Esophagus squamous epithelium (tissue), 5 donors: Measurements from ENCODE around the gene CNN1. TPM values are rescaled to one million over a fixed set of nuclear protein-coding genes. Genes with fewer than 3 reads are reported as not detected.
A peak's percentile ranks its signal among the peaks of the same experiment; 100 is the strongest.

Experiments
- DNase-seq: peaks from one replicate; lab custom pipeline; 2025; lab: John Stamatoyannopoulos, UW
- H3K27ac ChIP-seq, 4 donors: fragments of 200-600 bp; sonication (generic); one replicate each; pipeline ENCODE4 v1.5.1; 2016 to 2019; ENCODE audit warnings: mild to moderate bottlenecking in 1 of 4
- H3K27me3 ChIP-seq, 4 donors: fragments of 200-600 bp; sonication (generic); 1 replicate in 3 of 4; 2 replicates in 1 of 4; pipeline versions ENCODE4 v1.5.1 to v1.6.0; 2017 to 2021; ENCODE audit warnings: antibody characterized with exemption in 1 of 4
- H3K36me3 ChIP-seq, 3 donors: fragments of 200-600 bp; sonication (generic); one replicate each; pipeline ENCODE4 v1.5.1; 2016 to 2019
- H3K4me1 ChIP-seq, 3 donors: fragments of 200-600 bp; sonication (generic); one replicate each; pipeline ENCODE4 v1.5.1; 2017 to 2019
- H3K4me3 ChIP-seq, 4 donors: fragments of 200-600 bp; sonication (generic); 1 replicate in 3 of 4; 2 replicates in 1 of 4; pipeline ENCODE4 v1.5.1; 2016 to 2019; ENCODE audit warnings: mild to moderate bottlenecking in 2 of 4, moderate library complexity in 1 of 4
- H3K9me3 ChIP-seq, 3 donors: fragments of 200-600 bp; sonication (generic); one replicate each; pipeline ENCODE4 v1.5.1; 2016 to 2019
- POLR2A ChIP-seq, 4 donors: fragments of 450-650 bp; IDR thresholded peaks; one replicate each; pipeline ENCODE4 v1.6.1; 2017; ENCODE audit warnings: antibody characterized with exemption in 4 of 4, mild to moderate bottlenecking in 4 of 4, moderate library complexity in 3 of 4
- WGBS, 2 donors: methylation state at CpG; one replicate each; pipeline ENCODE4 v1.1.5; 2018; 5-methylcytosine and 5-hydroxymethylcytosine counted together
- intact Hi-C: fragments of 100-400 bp; cut with DNase I; formaldehyde crosslinking; loops from one replicate; pipeline ENCODE4 v1.15.0; 2022
- total RNA-seq, 4 donors: library from RNA; depleted of rRNA; stranded (reverse); fragments of >200 nt; gene quantifications; one replicate each; pipeline ENCODE4 v1.1.0, GENCODE V29; 2016
- TF ChIP-seq, protein P1 (sequence below), 6 experiments: fragments of 450-650 bp in 4 of 6; fragments of 200-600 bp in 2 of 6; sonication (generic) in 2 of 6; IDR thresholded peaks; one replicate each; pipeline ENCODE4 v1.5.1; 2016 to 2019; ENCODE audit warnings: antibody characterized with exemption in 6 of 6, mild to moderate bottlenecking in 4 of 6, moderate library complexity in 4 of 6
- donor health status: DM: yes; HTN: yes; CAD: no.

CNN1 gene
- total RNA-seq, 4 donors from 2014 or later, result 20.4 to 437 (median 45.0) TPM

- Histone ChIP-seq H3K4me3 (no peak overlapping the region), H3K4me1 (no peaks in the 10 kb centered on the region), H3K27ac (no peak overlapping the region), H3K9me3 (no peaks in the 10 kb centered on the region), H3K36me3 (peaks cover 10 to 36% (median 10%) of the 10 kb centered on the region in 3 donors), H3K27me3 (no peaks in the 10 kb centered on the region)
- no peak for TF ChIP-seq POLR2A (IDR thresholded peaks at IDR 0.05)
- TF ChIP-seq, protein P1, sequence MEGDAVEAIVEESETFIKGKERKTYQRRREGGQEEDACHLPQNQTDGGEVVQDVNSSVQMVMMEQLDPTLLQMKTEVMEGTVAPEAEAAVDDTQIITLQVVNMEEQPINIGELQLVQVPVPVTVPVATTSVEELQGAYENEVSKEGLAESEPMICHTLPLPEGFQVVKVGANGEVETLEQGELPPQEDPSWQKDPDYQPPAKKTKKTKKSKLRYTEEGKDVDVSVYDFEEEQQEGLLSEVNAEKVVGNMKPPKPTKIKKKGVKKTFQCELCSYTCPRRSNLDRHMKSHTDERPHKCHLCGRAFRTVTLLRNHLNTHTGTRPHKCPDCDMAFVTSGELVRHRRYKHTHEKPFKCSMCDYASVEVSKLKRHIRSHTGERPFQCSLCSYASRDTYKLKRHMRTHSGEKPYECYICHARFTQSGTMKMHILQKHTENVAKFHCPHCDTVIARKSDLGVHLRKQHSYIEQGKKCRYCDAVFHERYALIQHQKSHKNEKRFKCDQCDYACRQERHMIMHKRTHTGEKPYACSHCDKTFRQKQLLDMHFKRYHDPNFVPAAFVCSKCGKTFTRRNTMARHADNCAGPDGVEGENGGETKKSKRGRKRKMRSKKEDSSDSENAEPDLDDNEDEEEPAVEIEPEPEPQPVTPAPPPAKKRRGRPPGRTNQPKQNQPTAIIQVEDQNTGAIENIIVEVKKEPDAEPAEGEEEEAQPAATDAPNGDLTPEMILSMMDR (IDR thresholded peaks at IDR 0.05), result no peak
- intact Hi-C loops, result no loop called here
- WGBS, 2 donors, result 58 to 75% methylated on average over 6 to 15 of the region's 24 CpGs
- no peak for DNase-seq
Measured at GRCh38 chr19:11549386-11549953, 10.8 kb downstream of the CNN1 start.

DNA sequence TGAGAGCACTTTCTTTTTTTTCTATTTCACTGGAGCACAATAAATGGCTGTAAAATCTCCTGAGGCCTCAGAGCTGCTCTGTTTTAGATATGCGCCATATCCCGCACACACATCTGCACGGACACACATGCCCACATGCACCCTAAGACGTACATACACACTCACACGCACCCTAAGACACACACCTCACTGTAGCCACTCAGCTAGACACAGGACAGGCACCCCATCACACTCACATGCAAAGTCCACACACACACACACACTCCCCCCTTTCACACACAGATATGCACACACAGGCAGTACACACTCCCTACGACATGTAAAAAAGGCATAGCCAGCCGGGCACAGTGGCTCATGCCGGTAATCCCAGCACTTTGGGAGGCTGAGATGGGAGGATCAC, 11.6 kb downstream of the CNN1 start:
- peaks cover 11 to 44% (median 12%) of the 10 kb centered on the region in 3 donors for H3K36me3 ChIP-seq
- H3K4me3 ChIP-seq, result no peak overlapping the region
- H3K9me3 ChIP-seq, result no peaks in the 10 kb centered on the region
- TF ChIP-seq, protein P1 (IDR thresholded peaks at IDR 0.05), result no peak
- no peak for TF ChIP-seq POLR2A (IDR thresholded peaks at IDR 0.05)
- peak overlapping the region in 3 of 4 donors; percentile 30 to 38 (median 36) for H3K27ac ChIP-seq
- intact Hi-C loops, result no loop called here
- WGBS, 2 donors, result 84 to 88% methylated on average over 6 to 7 of the region's 8 CpGs
- no peaks in the 10 kb centered on the region for H3K27me3 ChIP-seq
- no peaks in the 10 kb centered on the region for H3K4me1 ChIP-seq
- no peak for DNase-seq

- H3K4me1 ChIP-seq, result peaks cover 0 to 6% (median 2%) of the 10 kb centered on the region in 3 donors
- intact Hi-C loops, result no loop called here
- peaks cover 11 to 57% (median 12%) of the 10 kb centered on the region in 3 donors for H3K36me3 ChIP-seq
- no peaks in the 10 kb centered on the region for H3K9me3 ChIP-seq
- H3K27ac ChIP-seq, result peak overlapping the region; percentile 61 to 84 (median 78)
- H3K4me3 ChIP-seq, result no peak overlapping the region
- no peaks in the 10 kb centered on the region for H3K27me3 ChIP-seq
- 76 to 93% methylated on average over 3 to 5 of the region's 26 CpGs for WGBS, 2 donors
- DNase-seq, result no peak
- TF ChIP-seq, protein P1 (IDR thresholded peaks at IDR 0.05), result peak in 2 of 6 experiments; percentile 4 to 5
- TF ChIP-seq POLR2A (IDR thresholded peaks at IDR 0.05), result peak in 1 of 4 donors; percentile 22
Measured at GRCh38 chr19:11551603-11552235, 13.1 kb downstream of the CNN1 start.

- no peak for DNase-seq
- intact Hi-C loops, result no loop called here
- no peaks in the 10 kb centered on the region for H3K9me3 ChIP-seq
- peaks cover 11 to 55% (median 12%) of the 10 kb centered on the region in 3 donors for H3K36me3 ChIP-seq
- WGBS, 2 donors, result 80 to 81% methylated on average over 9 to 11 of the region's 20 CpGs
- H3K27ac ChIP-seq, result peak overlapping the region; percentile 61 to 84 (median 78)
- peaks cover 1 to 17% (median 8%) of the 10 kb centered on the region in 3 donors for H3K4me1 ChIP-seq
- H3K4me3 ChIP-seq, result no peak overlapping the region
- no peaks in the 10 kb centered on the region for H3K27me3 ChIP-seq
- no peak for TF ChIP-seq POLR2A (IDR thresholded peaks at IDR 0.05)
- TF ChIP-seq, protein P1 (IDR thresholded peaks at IDR 0.05), result no peak
Measured at GRCh38 chr19:11552666-11553372, 14.2 kb downstream of the CNN1 start.

DNA sequence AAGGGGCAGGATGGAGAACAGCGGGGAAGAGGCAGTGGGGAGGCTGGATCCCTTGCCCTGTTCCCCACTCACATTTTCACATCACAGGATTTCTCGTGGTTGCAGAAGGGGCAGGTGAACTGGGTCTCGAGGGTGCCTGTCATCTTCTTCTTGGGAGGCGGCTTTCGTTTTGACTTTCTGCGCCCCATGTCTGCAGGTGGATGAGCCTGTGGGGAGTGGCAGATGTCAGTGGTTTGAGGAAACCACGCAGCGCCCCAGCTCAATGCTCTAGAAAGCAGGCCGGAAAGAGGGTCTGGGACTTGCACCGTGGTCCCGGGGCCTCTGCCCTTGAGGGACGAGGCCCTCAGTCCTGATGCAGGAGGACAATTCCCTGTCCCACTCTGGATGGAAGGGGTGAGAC, 15.5 kb downstream of the CNN1 start:
- intact Hi-C loops, result no loop called here
- WGBS, 2 donors, result 86 to 100% methylated on average over 1 to 2 of the region's 12 CpGs
- Histone ChIP-seq H3K36me3 (peaks cover 11 to 51% (median 12%) of the 10 kb centered on the region in 3 donors), H3K4me3 (no peak overlapping the region), H3K27ac (no peak overlapping the region), H3K27me3 (no peaks in the 10 kb centered on the region), H3K4me1 (peaks cover 8 to 26% (median 15%) of the 10 kb centered on the region in 3 donors), H3K9me3 (no peaks in the 10 kb centered on the region)
- no peak for DNase-seq
- TF ChIP-seq POLR2A (IDR thresholded peaks at IDR 0.05), result no peak
- TF ChIP-seq, protein P1 (IDR thresholded peaks at IDR 0.05), result no peak
